ENCODE results near the gene AGBL4. TPM values are rescaled to one million over a fixed set of nuclear protein-coding genes. Genes with fewer than 3 reads are reported as not detected.
"Not testable (repeated sequence)": the region's sequence is repeated elsewhere in the genome, so short reads cannot be mapped to it uniquely, and the experiment has no call there.

Gene AGBL4
- polyA plus RNA-seq, 4 donors = 0.10 to 0.16 TPM; not detected in 2

DNA sequence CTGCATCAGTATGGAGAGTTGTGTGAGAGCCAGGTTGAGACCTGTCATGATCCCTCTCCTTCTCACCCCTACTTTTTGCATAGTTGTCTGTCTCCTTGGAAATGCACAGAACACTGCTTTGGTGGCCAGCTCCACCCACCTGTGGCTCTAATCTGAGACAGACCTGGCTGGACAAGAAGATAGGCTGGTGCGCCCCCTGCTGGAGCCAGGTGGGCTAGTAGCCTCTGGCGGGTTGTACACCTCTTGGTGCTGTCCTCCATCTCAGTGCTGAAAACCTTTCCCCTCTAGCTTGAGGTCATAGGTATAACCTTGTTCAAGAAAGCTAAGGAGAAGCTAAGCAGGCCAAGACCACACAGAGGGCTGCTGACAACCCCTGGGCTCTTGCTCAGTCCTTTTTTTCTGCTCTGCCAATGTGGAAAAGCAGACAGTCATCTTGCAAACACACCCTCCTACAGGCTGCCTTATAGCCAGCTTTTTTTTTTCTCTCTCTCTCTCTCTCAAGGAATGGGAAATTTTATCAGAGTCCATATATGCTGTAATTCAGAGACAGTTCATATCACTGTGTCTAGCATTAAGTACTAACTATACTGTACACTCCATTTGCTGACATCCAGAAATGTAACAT is 1492.9 kb downstream of the AGBL4 start:
- H3K27ac ChIP-seq (ENCODE audit: low read depth in 1 of 3, low read length in 2 of 3) = no peak overlapping the region
- peaks cover 0 to 11% (median 3%) of the 10 kb centered on the region in 3 donors for H3K4me1 ChIP-seq (ENCODE audit: control insufficient read depth in 3 of 3, insufficient read depth in 2 of 3, low read depth in 1 of 3, low read length in 2 of 3)
- no peaks in the 10 kb centered on the region for H3K9me3 ChIP-seq (ENCODE audit: control insufficient read depth in 2 of 2, insufficient read depth in 1 of 2, low read depth in 1 of 2, low read length in 1 of 2)
- WGBS, 3 donors = 0 to 3% (median 0%) methylated on average over 2 of the region's 2 CpGs
- no peak for FAIRE-seq
- no peak overlapping the region for H3K4me3 ChIP-seq (ENCODE audit: low read depth in 1 of 3, low read length in 3 of 3)
- H3K27me3 ChIP-seq (ENCODE audit: control insufficient read depth in 3 of 3, insufficient read depth in 3 of 3, low read length in 3 of 3) = no peaks in the 10 kb centered on the region
- H3K36me3 ChIP-seq (ENCODE audit: control insufficient read depth in 3 of 3, insufficient read depth in 2 of 3, low read depth in 1 of 3, low read length in 3 of 3) = no peaks in the 10 kb centered on the region
- DNase-seq = peak; percentile 82 to 91

DNA sequence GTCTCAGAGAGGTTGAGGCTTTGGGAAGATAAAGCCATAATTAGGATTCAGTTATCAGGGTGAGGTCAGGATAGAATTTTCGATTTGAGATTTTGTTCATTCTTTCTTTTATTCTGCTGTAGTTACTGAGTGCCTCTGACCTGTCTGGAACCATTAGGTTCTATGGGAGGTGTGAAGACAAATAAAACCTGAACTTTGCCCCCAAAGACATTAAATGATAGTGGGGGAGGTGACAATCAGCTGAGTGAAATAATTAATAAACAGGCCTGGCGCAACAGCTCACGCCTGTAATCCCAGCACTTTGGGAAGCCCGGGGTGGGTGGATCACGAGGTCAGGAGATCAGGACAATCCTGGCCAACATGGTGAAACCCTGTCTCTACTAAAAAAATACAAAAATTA is 1496.7 kb downstream of the AGBL4 start:
- no peak overlapping the region for H3K4me3 ChIP-seq (ENCODE audit: low read depth in 1 of 3, low read length in 3 of 3)
- no peaks in the 10 kb centered on the region for H3K36me3 ChIP-seq (ENCODE audit: control insufficient read depth in 3 of 3, insufficient read depth in 2 of 3, low read depth in 1 of 3, low read length in 3 of 3)
- no peak for FAIRE-seq
- H3K27me3 ChIP-seq (ENCODE audit: control insufficient read depth in 3 of 3, insufficient read depth in 3 of 3, low read length in 3 of 3) = no peaks in the 10 kb centered on the region
- no peaks in the 10 kb centered on the region for H3K9me3 ChIP-seq (ENCODE audit: control insufficient read depth in 2 of 2, insufficient read depth in 1 of 2, low read depth in 1 of 2, low read length in 1 of 2)
- 10 to 54% (median 27%) methylated on average over 5 of the region's 5 CpGs for WGBS, 3 donors
- peaks cover 0 to 15% (median 5%) of the 10 kb centered on the region in 3 donors for H3K4me1 ChIP-seq (ENCODE audit: control insufficient read depth in 3 of 3, insufficient read depth in 2 of 3, low read depth in 1 of 3, low read length in 2 of 3)
- peak; percentile 54 to 85 for DNase-seq
- no peak overlapping the region for H3K27ac ChIP-seq (ENCODE audit: low read depth in 1 of 3, low read length in 2 of 3)

GRCh38 chr1:48526008-48526710 is 1497.6 kb downstream of the AGBL4 start:
- H3K27me3 ChIP-seq (ENCODE audit: control insufficient read depth in 3 of 3, insufficient read depth in 3 of 3, low read length in 3 of 3) = no peaks in the 10 kb centered on the region
- H3K4me1 ChIP-seq (ENCODE audit: control insufficient read depth in 3 of 3, insufficient read depth in 2 of 3, low read depth in 1 of 3, low read length in 2 of 3) = peaks cover 0 to 15% (median 5%) of the 10 kb centered on the region in 3 donors
- peak; percentile 36 to 58 for DNase-seq
- FAIRE-seq = no peak
- WGBS, 3 donors = 17 to 39% (median 23%) methylated on average over 4 of the region's 4 CpGs
- H3K27ac ChIP-seq (ENCODE audit: low read depth in 1 of 3, low read length in 2 of 3) = peak overlapping the region in 1 of 3 donors; percentile 31
- H3K9me3 ChIP-seq (ENCODE audit: control insufficient read depth in 2 of 2, insufficient read depth in 1 of 2, low read depth in 1 of 2, low read length in 1 of 2) = no peaks in the 10 kb centered on the region
- no peak overlapping the region for H3K4me3 ChIP-seq (ENCODE audit: low read depth in 1 of 3, low read length in 3 of 3)
- H3K36me3 ChIP-seq (ENCODE audit: control insufficient read depth in 3 of 3, insufficient read depth in 2 of 3, low read depth in 1 of 3, low read length in 3 of 3) = no peaks in the 10 kb centered on the region

- WGBS, 3 donors = 82 to 87% (median 85%) methylated on average over 1 of the region's 1 CpG
- H3K36me3 ChIP-seq (ENCODE audit: control insufficient read depth in 3 of 3, insufficient read depth in 2 of 3, low read depth in 1 of 3, low read length in 3 of 3) = no peaks in the 10 kb centered on the region
- H3K27ac ChIP-seq (ENCODE audit: low read depth in 1 of 3, low read length in 2 of 3) = no peak overlapping the region
- peaks cover 0 to 15% (median 5%) of the 10 kb centered on the region in 3 donors for H3K4me1 ChIP-seq (ENCODE audit: control insufficient read depth in 3 of 3, insufficient read depth in 2 of 3, low read depth in 1 of 3, low read length in 2 of 3)
- no peak for DNase-seq
- H3K4me3 ChIP-seq (ENCODE audit: low read depth in 1 of 3, low read length in 3 of 3) = no peak overlapping the region
- no peak for FAIRE-seq
- no peaks in the 10 kb centered on the region for H3K9me3 ChIP-seq (ENCODE audit: control insufficient read depth in 2 of 2, insufficient read depth in 1 of 2, low read depth in 1 of 2, low read length in 1 of 2)
- no peaks in the 10 kb centered on the region for H3K27me3 ChIP-seq (ENCODE audit: control insufficient read depth in 3 of 3, insufficient read depth in 3 of 3, low read length in 3 of 3)
Measured at GRCh38 chr1:48524892-48525467, 1498.8 kb downstream of the AGBL4 start.

GRCh38 chr1:48523558-48523957 is 1500.2 kb downstream of the AGBL4 start:
- Histone ChIP-seq H3K36me3 (ENCODE audit: control insufficient read depth in 3 of 3, insufficient read depth in 2 of 3, low read depth in 1 of 3, low read length in 3 of 3) (no peaks in the 10 kb centered on the region), H3K4me1 (ENCODE audit: control insufficient read depth in 3 of 3, insufficient read depth in 2 of 3, low read depth in 1 of 3, low read length in 2 of 3) (peaks cover 0 to 15% (median 5%) of the 10 kb centered on the region in 3 donors), H3K9me3 (ENCODE audit: control insufficient read depth in 2 of 2, insufficient read depth in 1 of 2, low read depth in 1 of 2, low read length in 1 of 2) (no peaks in the 10 kb centered on the region), H3K27me3 (ENCODE audit: control insufficient read depth in 3 of 3, insufficient read depth in 3 of 3, low read length in 3 of 3) (no peaks in the 10 kb centered on the region), H3K27ac (ENCODE audit: low read depth in 1 of 3, low read length in 2 of 3) (no peak overlapping the region), H3K4me3 (ENCODE audit: low read depth in 1 of 3, low read length in 3 of 3) (no peak overlapping the region)
- FAIRE-seq (no peak), DNase-seq (peak in 1 of 2 donors; percentile 41)
- WGBS, 3 donors = 48 to 67% (median 49%) methylated on average over 3 of the region's 3 CpGs

- not testable (repeated sequence) for H3K9me3 ChIP-seq (ENCODE audit: control insufficient read depth in 2 of 2, insufficient read depth in 1 of 2, low read depth in 1 of 2, low read length in 1 of 2); FAIRE-seq; H3K36me3 ChIP-seq (ENCODE audit: control insufficient read depth in 3 of 3, insufficient read depth in 2 of 3, low read depth in 1 of 3, low read length in 3 of 3); DNase-seq; H3K4me3 ChIP-seq (ENCODE audit: low read depth in 1 of 3, low read length in 3 of 3); H3K4me1 ChIP-seq (ENCODE audit: control insufficient read depth in 3 of 3, insufficient read depth in 2 of 3, low read depth in 1 of 3, low read length in 2 of 3); H3K27ac ChIP-seq (ENCODE audit: low read depth in 1 of 3, low read length in 2 of 3); H3K27me3 ChIP-seq (ENCODE audit: control insufficient read depth in 3 of 3, insufficient read depth in 3 of 3, low read length in 3 of 3)
- 74 to 94% (median 90%) methylated on average over 5 to 6 of the region's 6 CpGs for WGBS, 3 donors
Measured at GRCh38 chr1:48519896-48520295, 1503.9 kb downstream of the AGBL4 start.

GRCh38 chr1:48506870-48507269 is 1516.9 kb downstream of the AGBL4 start:
- no peak overlapping the region for H3K4me3 ChIP-seq (ENCODE audit: low read depth in 1 of 3, low read length in 3 of 3)
- no peaks in the 10 kb centered on the region for H3K4me1 ChIP-seq (ENCODE audit: control insufficient read depth in 3 of 3, insufficient read depth in 2 of 3, low read depth in 1 of 3, low read length in 2 of 3)
- H3K9me3 ChIP-seq (ENCODE audit: control insufficient read depth in 2 of 2, insufficient read depth in 1 of 2, low read depth in 1 of 2, low read length in 1 of 2) = no peaks in the 10 kb centered on the region
- H3K36me3 ChIP-seq (ENCODE audit: control insufficient read depth in 3 of 3, insufficient read depth in 2 of 3, low read depth in 1 of 3, low read length in 3 of 3) = no peaks in the 10 kb centered on the region
- FAIRE-seq (no peak), DNase-seq (no peak)
- peaks cover 0 to 3% (median 2%) of the 10 kb centered on the region in 3 donors for H3K27me3 ChIP-seq (ENCODE audit: control insufficient read depth in 3 of 3, insufficient read depth in 3 of 3, low read length in 3 of 3)
- H3K27ac ChIP-seq (ENCODE audit: low read depth in 1 of 3, low read length in 2 of 3) = no peak overlapping the region
- WGBS, 3 donors = 2 to 44% (median 7%) methylated on average over 1 of the region's 1 CpG

DNA sequence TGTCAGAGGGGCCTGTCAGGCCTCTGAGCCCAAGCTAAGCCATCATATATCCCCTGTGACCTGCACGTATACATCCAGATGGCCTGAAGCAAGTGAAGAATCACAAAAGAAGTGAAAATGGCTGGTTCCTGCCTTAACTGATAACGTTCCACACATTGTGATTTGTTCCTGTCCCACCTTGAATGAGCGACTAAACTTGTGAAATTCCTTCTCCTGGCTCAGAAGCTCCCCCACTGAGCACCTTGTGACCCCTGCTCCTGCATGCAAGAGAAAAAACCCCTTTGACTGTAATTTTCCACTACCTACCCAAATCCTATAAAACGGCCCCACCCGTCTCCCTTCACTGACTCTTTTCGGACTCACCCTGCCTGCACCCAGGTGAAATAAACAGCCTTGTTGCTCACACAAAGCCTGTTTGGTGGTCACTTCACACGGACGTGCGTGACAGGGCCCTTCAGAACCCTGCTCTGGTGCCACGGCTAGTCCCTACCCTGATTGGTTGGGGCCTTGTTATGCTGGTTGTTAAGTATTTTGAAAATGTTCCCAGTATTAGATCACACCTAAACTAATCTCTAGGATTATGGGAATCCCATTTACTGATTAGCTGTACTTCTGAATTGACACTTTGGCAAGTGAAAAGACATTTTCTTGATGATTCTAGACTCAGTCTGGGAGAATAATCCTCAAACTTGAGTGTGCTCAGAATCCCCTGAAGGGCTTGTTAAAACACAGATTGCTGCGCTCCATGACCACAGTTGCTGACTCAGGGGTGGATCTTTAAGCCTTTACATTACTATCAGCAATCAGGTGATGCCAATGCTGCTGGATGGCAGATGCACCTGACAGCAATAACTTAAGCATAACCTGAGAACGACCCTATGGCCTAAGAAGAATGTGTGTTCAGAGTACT is 1523.0 kb downstream of the AGBL4 start:
- no peaks in the 10 kb centered on the region for H3K9me3 ChIP-seq (ENCODE audit: control insufficient read depth in 2 of 2, insufficient read depth in 1 of 2, low read depth in 1 of 2, low read length in 1 of 2)
- FAIRE-seq (no peak), DNase-seq (peak in 1 of 2 donors; percentile 28)
- no peak overlapping the region for H3K4me3 ChIP-seq (ENCODE audit: low read depth in 1 of 3, low read length in 3 of 3)
- H3K36me3 ChIP-seq (ENCODE audit: control insufficient read depth in 3 of 3, insufficient read depth in 2 of 3, low read depth in 1 of 3, low read length in 3 of 3) = no peaks in the 10 kb centered on the region
- no peaks in the 10 kb centered on the region for H3K4me1 ChIP-seq (ENCODE audit: control insufficient read depth in 3 of 3, insufficient read depth in 2 of 3, low read depth in 1 of 3, low read length in 2 of 3)
- no peak overlapping the region for H3K27ac ChIP-seq (ENCODE audit: low read depth in 1 of 3, low read length in 2 of 3)
- WGBS, 3 donors = 68 to 72% (median 72%) methylated on average over 12 of the region's 12 CpGs
- H3K27me3 ChIP-seq (ENCODE audit: control insufficient read depth in 3 of 3, insufficient read depth in 3 of 3, low read length in 3 of 3) = peaks cover 0 to 3% (median 0%) of the 10 kb centered on the region in 3 donors
